GM18499 (cell line): ENCODE measurements around the gene TMEM144.

Experiments
- ATAC-seq: cut with Tn5 transposase; IDR thresholded peaks from one replicate; pipeline ENCODE4 v1.9.1; 2021; ENCODE audit warnings: moderate number of reproducible peaks; ENCODE audit not compliant: insufficient read depth, unreplicated experiment

TMEM144 gene

GRCh38 chr4:158209825-158210807 is at the start of gene TMEM144:
TSS of gene TMEM144 (plus strand) at chr4:158210486. CDS start at chr4:158212668, 2,182 bp downstream.
- peak; percentile 77 for ATAC-seq

- ATAC-seq, result no peak
These were observed 48.5 kb upstream of the TMEM144 start for GRCh38 chr4:158161551-158162354.

GRCh38 chr4:158162631-158163030 is 47.7 kb upstream of the TMEM144 start:
- ATAC-seq, result no peak

GRCh38 chr4:158163941-158164767 is 46.1 kb upstream of the TMEM144 start:
- ATAC-seq, result no peak

GRCh38 chr4:158164768-158165213 is 45.5 kb upstream of the TMEM144 start:
- no peak for ATAC-seq

- no peak for ATAC-seq
These were observed 43.6 kb upstream of the TMEM144 start for GRCh38 chr4:158166701-158167100.

- ATAC-seq, result no peak
These were observed 41.7 kb upstream of the TMEM144 start for GRCh38 chr4:158168606-158169005.

- no peak for ATAC-seq
These were observed 40.8 kb upstream of the TMEM144 start for GRCh38 chr4:158169506-158169905.

GRCh38 chr4:158169931-158170690 is 40.2 kb upstream of the TMEM144 start:
- no peak for ATAC-seq

- no peak for ATAC-seq
These were observed 39.4 kb upstream of the TMEM144 start for GRCh38 chr4:158170691-158171561.

GRCh38 chr4:158172261-158173258 is 37.7 kb upstream of the TMEM144 start, which contains the start of gene GASK1B:
TSS of gene GASK1B (minus strand) at chr4:158173025. CDS start at chr4:158171375, 1,650 bp downstream.
- ATAC-seq, result no peak

- no peak for ATAC-seq
These were observed 34.2 kb upstream of the TMEM144 start for GRCh38 chr4:158176108-158176507.

GRCh38 chr4:158176776-158177175 is 33.5 kb upstream of the TMEM144 start:
- ATAC-seq, result no peak

- no peak for ATAC-seq
These were observed 30.8 kb upstream of the TMEM144 start for GRCh38 chr4:158179465-158179864.

GRCh38 chr4:158181906-158182305 is 28.4 kb upstream of the TMEM144 start:
- no peak for ATAC-seq

GRCh38 chr4:158182736-158183135 is 27.6 kb upstream of the TMEM144 start:
- ATAC-seq, result no peak

- no peak for ATAC-seq
These were observed 23.5 kb upstream of the TMEM144 start for GRCh38 chr4:158186815-158187214.
